Mesenchymal stem cell (in vitro differentiated cells and primary cell): ENCODE measurements around the gene LYG1. TPM values are rescaled to one million over a fixed set of nuclear protein-coding genes. Genes with fewer than 3 reads are reported as not detected.
"Not testable (repeated sequence)": the region's sequence is repeated elsewhere in the genome, so short reads cannot be mapped to it uniquely, and the experiment has no call there.

Experiments used
- DNase-seq: peaks from one replicate; pipeline ENCODE4 v3.0.0-alpha.2; 2013
- H2AFZ ChIP-seq: one replicate; pipeline ENCODE4 v1.6.1; 2013; ENCODE audit warnings: low read depth, mild to moderate bottlenecking, control low read depth, inconsistent platforms, low read length, moderate library complexity
- H2AK5ac ChIP-seq: 2 replicates; pipeline ENCODE4 v1.6.1; 2013; ENCODE audit warnings: low read length, moderate library complexity, mild to moderate bottlenecking, inconsistent platforms; ENCODE audit not compliant: severe bottlenecking
- H2BK120ac ChIP-seq: one replicate; pipeline ENCODE4 v1.6.1; 2013; ENCODE audit warnings: low read depth, mild to moderate bottlenecking, inconsistent platforms, low read length, moderate library complexity
- H2BK12ac ChIP-seq, 2 experiments: one replicate each; pipeline ENCODE4 v1.6.1; 2013; ENCODE audit warnings: inconsistent platforms in 2 of 2, low read length in 2 of 2, mild to moderate bottlenecking in 2 of 2, moderate library complexity in 2 of 2, control low read depth in 1 of 2
- H2BK15ac ChIP-seq: one replicate; pipeline ENCODE4 v1.6.1; 2013; ENCODE audit warnings: mild to moderate bottlenecking, low read depth, inconsistent platforms; ENCODE audit not compliant: poor library complexity, severe bottlenecking
- H2BK5ac ChIP-seq: 2 replicates; pipeline ENCODE4 v1.6.1; 2013; ENCODE audit warnings: low read depth, mild to moderate bottlenecking, low read length, control low read depth, inconsistent platforms; ENCODE audit not compliant: poor library complexity, severe bottlenecking
- H3K14ac ChIP-seq, 2 experiments: one replicate each; pipeline ENCODE4 v1.6.1; 2013; ENCODE audit warnings: inconsistent platforms in 2 of 2, low read length in 2 of 2, control low read depth in 1 of 2, mild to moderate bottlenecking in 1 of 2, moderate library complexity in 1 of 2
- H3K18ac ChIP-seq, 2 experiments: one replicate each; pipeline ENCODE4 v1.6.1; 2013; ENCODE audit warnings: inconsistent platforms in 2 of 2, low read length in 2 of 2, control low read depth in 1 of 2, low read depth in 1 of 2, mild to moderate bottlenecking in 1 of 2
- H3K23ac ChIP-seq, 2 experiments: one replicate each; pipeline ENCODE4 v1.6.1; 2013; ENCODE audit warnings: inconsistent platforms in 2 of 2, low read length in 2 of 2, mild to moderate bottlenecking in 2 of 2, moderate library complexity in 2 of 2, control low read depth in 1 of 2
- H3K27ac ChIP-seq: 2 replicates; pipeline ENCODE4 v1.5.1; 2013; ENCODE audit warnings: mild to moderate bottlenecking, moderate library complexity, low read length, control low read depth, inconsistent platforms; ENCODE audit not compliant: poor library complexity, severe bottlenecking
- H3K27me3 ChIP-seq, 2 experiments: 2 replicates each; pipeline versions ENCODE4 v1.6.1 to v1.7.0; 2013; ENCODE audit warnings: low read length in 2 of 2, mild to moderate bottlenecking in 2 of 2, moderate library complexity in 2 of 2, control low read depth in 1 of 2, inconsistent platforms in 1 of 2; ENCODE audit not compliant: control insufficient read depth in 1 of 2, insufficient read depth in 1 of 2
- H3K36me3 ChIP-seq, 2 experiments: 2 replicates each; pipeline versions ENCODE4 v1.6.1 to v1.7.0; 2013; ENCODE audit warnings: low read length in 2 of 2, control low read depth in 1 of 2, inconsistent platforms in 1 of 2, low read depth in 1 of 2, mild to moderate bottlenecking in 1 of 2; ENCODE audit not compliant: insufficient read depth in 2 of 2, control insufficient read depth in 1 of 2
- H3K4ac ChIP-seq, 2 experiments: one replicate each; pipeline ENCODE4 v1.6.1; 2013; ENCODE audit warnings: inconsistent platforms in 2 of 2, low read length in 2 of 2, mild to moderate bottlenecking in 2 of 2, moderate library complexity in 2 of 2, control low read depth in 1 of 2, low read depth in 1 of 2
- H3K4me1 ChIP-seq: 2 replicates; pipeline ENCODE4 v1.6.1; 2013; ENCODE audit warnings: low read depth, low read length, control low read depth; ENCODE audit not compliant: control insufficient read depth, insufficient read depth
- H3K4me2 ChIP-seq: 2 replicates; pipeline ENCODE4 v1.6.1; 2013; ENCODE audit warnings: low read length, mild to moderate bottlenecking, inconsistent platforms; ENCODE audit not compliant: poor library complexity, severe bottlenecking
- H3K4me3 ChIP-seq, 2 experiments: 2 replicates each; pipeline versions ENCODE4 v1.5.1 to v1.7.0; 2013; ENCODE audit warnings: low read length in 2 of 2, mild to moderate bottlenecking in 2 of 2, control low read depth in 1 of 2, low read depth in 1 of 2; ENCODE audit not compliant: insufficient read depth in 1 of 2
- H3K79me1 ChIP-seq: replicated peaks from 2 replicates; pipeline ENCODE4 v1.6.1; 2013; ENCODE audit warnings: mild to moderate bottlenecking, control low read depth, low read length, inconsistent platforms; ENCODE audit not compliant: poor library complexity, severe bottlenecking
- H3K9ac ChIP-seq: 2 replicates; pipeline ENCODE4 v1.7.0; 2013; ENCODE audit warnings: mild to moderate bottlenecking, low read length, moderate library complexity
- H3K9me3 ChIP-seq: 2 replicates; pipeline ENCODE4 v1.7.0; 2013; ENCODE audit warnings: mild to moderate bottlenecking, low read length; ENCODE audit not compliant: control insufficient read depth
- H4K8ac ChIP-seq: one replicate; pipeline ENCODE4 v1.6.1; 2013; ENCODE audit warnings: inconsistent platforms, mild to moderate bottlenecking, low read length, moderate library complexity
- H4K91ac ChIP-seq: one replicate; pipeline ENCODE4 v1.6.1; 2013; ENCODE audit warnings: mild to moderate bottlenecking, low read length, inconsistent platforms
- WGBS: methylation state at CpG from one replicate; pipeline ENCODE4 v1.1.7; 2013; ENCODE audit warnings: mixed read lengths; 5-methylcytosine and 5-hydroxymethylcytosine counted together
- polyA plus RNA-seq, 2 experiments: library from polyadenylated mRNA; stranded (reverse); fragments of 200-250 nt; gene quantifications; one replicate each; pipeline ENCODE4 v1.2.3, GENCODE V29; 2013

The LYG1 gene
- 0.29 TPM for polyA plus RNA-seq (2013, experiment 1 of 2)
- 0.37 TPM for polyA plus RNA-seq (2013, experiment 2 of 2)

- H4K8ac ChIP-seq, H3K4ac ChIP-seq, H3K36me3 ChIP-seq, H3K23ac ChIP-seq, H3K9me3 ChIP-seq, H2BK12ac ChIP-seq, H2BK5ac ChIP-seq, H3K9ac ChIP-seq, H4K91ac ChIP-seq, H3K27ac ChIP-seq, H3K4me2 ChIP-seq, H3K27me3 ChIP-seq, H3K14ac ChIP-seq, H2BK15ac ChIP-seq, H3K4me1 ChIP-seq, H3K79me1 ChIP-seq, H2AFZ ChIP-seq, H3K18ac ChIP-seq, H2BK120ac ChIP-seq, DNase-seq, H3K4me3 ChIP-seq: not testable (repeated sequence)
- peak within 1 kb of the TSS; percentile 84 for H2AK5ac ChIP-seq
- WGBS, result no CpG with 5 or more reads among the region's 2 CpGs
Measured at GRCh38 chr2:99301097-99301496, at the start of gene LYG1. Gene LYG1, minus strand, starts transcription at chr2:99301197. Its CDS starts 5,527 bp downstream, at chr2:99295670.

DNA sequence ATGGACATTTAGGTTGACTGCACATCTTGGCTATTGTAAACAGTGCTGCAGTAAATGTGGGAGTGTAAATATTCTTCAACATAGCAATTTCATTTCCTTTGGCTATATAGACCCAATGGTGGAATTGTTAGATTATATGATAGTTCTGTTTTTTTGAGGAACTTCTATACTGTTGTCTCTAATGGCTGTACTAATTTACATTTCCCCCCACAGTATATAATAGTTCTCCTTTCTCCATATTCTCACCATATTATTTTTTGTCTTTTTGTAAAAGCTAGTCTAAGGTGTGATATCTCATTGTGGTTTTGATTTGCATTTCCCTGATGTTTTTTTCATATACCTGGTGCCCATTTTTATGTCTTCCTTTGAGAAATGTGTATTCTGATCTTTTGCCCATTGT is 49.2 kb upstream of the LYG1 start:
- Histone ChIP-seq H3K4ac (no peak overlapping the region), H4K91ac (no peak overlapping the region), H2BK120ac (no peak overlapping the region), H3K9me3 (no peaks in the 10 kb centered on the region), H3K23ac (no peak overlapping the region), H4K8ac (no peak overlapping the region), H2BK15ac (no peak overlapping the region), H2AK5ac (no peak overlapping the region), H3K4me3 (no peak overlapping the region), H3K14ac (no peak overlapping the region), H3K18ac (no peak overlapping the region), H2BK12ac (no peak overlapping the region), H3K4me2 (no peak overlapping the region), H2AFZ (no peak overlapping the region), H3K36me3 (no peaks in the 10 kb centered on the region), H3K9ac (no peak overlapping the region), H3K79me1 (peaks cover 2% of the 10 kb centered on the region), H3K27me3 (no peaks in the 10 kb centered on the region), H2BK5ac (no peak overlapping the region), H3K4me1 (peaks cover 1% of the 10 kb centered on the region), H3K27ac (no peak overlapping the region)
- no peak for DNase-seq

- DNase-seq, result no peak
- Histone ChIP-seq H4K91ac (no peak overlapping the region), H3K18ac (no peak overlapping the region), H2BK120ac (no peak overlapping the region), H3K9ac (no peak overlapping the region), H3K4me3 (no peak overlapping the region), H2BK15ac (no peak overlapping the region), H3K4ac (no peak overlapping the region), H2BK5ac (no peak overlapping the region), H2AFZ (no peak overlapping the region), H2BK12ac (no peak overlapping the region), H3K27me3 (no peaks in the 10 kb centered on the region), H2AK5ac (no peak overlapping the region), H3K9me3 (no peaks in the 10 kb centered on the region), H3K4me2 (no peak overlapping the region), H3K23ac (no peak overlapping the region), H3K14ac (no peak overlapping the region), H3K4me1 (peaks cover 1% of the 10 kb centered on the region), H3K27ac (no peak overlapping the region), H3K79me1 (peaks cover 2% of the 10 kb centered on the region), H3K36me3 (no peaks in the 10 kb centered on the region), H4K8ac (no peak overlapping the region)
- over 99% methylated on average over 3 of the region's 3 CpGs for WGBS
Measured at GRCh38 chr2:99348173-99348572, 47.2 kb upstream of the LYG1 start.

GRCh38 chr2:99346218-99346617 is 45.2 kb upstream of the LYG1 start:
- Histone ChIP-seq H2BK15ac (no peak overlapping the region), H2BK12ac (no peak overlapping the region), H3K4me2 (no peak overlapping the region), H3K4me3 (no peak overlapping the region), H3K79me1 (no peaks in the 10 kb centered on the region), H2AK5ac (no peak overlapping the region), H4K8ac (no peak overlapping the region), H3K14ac (no peak overlapping the region), H3K9me3 (no peaks in the 10 kb centered on the region), H3K27ac (no peak overlapping the region), H4K91ac (no peak overlapping the region), H2BK5ac (no peak overlapping the region), H2AFZ (no peak overlapping the region), H2BK120ac (no peak overlapping the region), H3K4me1 (peaks cover 1% of the 10 kb centered on the region), H3K36me3 (no peaks in the 10 kb centered on the region), H3K27me3 (no peaks in the 10 kb centered on the region), H3K23ac (no peak overlapping the region), H3K4ac (no peak overlapping the region), H3K9ac (no peak overlapping the region), H3K18ac (no peak overlapping the region)
- DNase-seq, result no peak
